ENCODE data around the gene CDC20. TPM values are rescaled to one million over a fixed set of nuclear protein-coding genes. Genes with fewer than 3 reads are reported as not detected.
A peak's percentile ranks its signal among the peaks of the same experiment; 100 is the strongest.
"Not testable (repeated sequence)": the region's sequence is repeated elsewhere in the genome, so short reads cannot be mapped to it uniquely, and the experiment has no call there.

CDC20 gene
- total RNA-seq, 2 donors from 2014 or later: 2.2 to 14.9 TPM

- Histone ChIP-seq H3K27ac (peak overlapping the region; percentile 89 to 91), H3K4me1 (replicated peaks) (peaks cover 22% of the 10 kb centered on the region), H3K4me3 (peak overlapping the region; percentile 62 to 66), H3K36me3 (peaks cover 7 to 18% of the 10 kb centered on the region in 2 donors), H3K9me3 (no peaks in the 10 kb centered on the region), H3K27me3 (replicated peaks; ENCODE audit: insufficient read depth) (no peaks in the 10 kb centered on the region)
- WGBS: 1% methylated on average over 27 of the region's 48 CpGs
- TF ChIP-seq POLR2A (IDR thresholded peaks at IDR 0.05) (peak; percentile 10), CTCF (IDR thresholded peaks at IDR 0.05) (no peak)
- intact Hi-C loops (cut with DNase I): loop anchor here (5.0 kb wide), 1 partner anchor 130 kb away; no protein-coding TSS in a partner anchor
- DNase-seq (ENCODE audit: low spot score): peak; percentile 19
Observed at GRCh38 chr1:43367026-43367903, 8.5 kb downstream of the CDC20 start.

- H3K27me3 ChIP-seq (replicated peaks; ENCODE audit: insufficient read depth): no peaks in the 10 kb centered on the region
- peaks cover 7 to 18% of the 10 kb centered on the region in 2 donors for H3K36me3 ChIP-seq
- DNase-seq (ENCODE audit: low spot score): peak; percentile 90
- peaks cover 22% of the 10 kb centered on the region for H3K4me1 ChIP-seq (replicated peaks)
- no peaks in the 10 kb centered on the region for H3K9me3 ChIP-seq
- intact Hi-C loops (cut with DNase I): loop anchor here (5.0 kb wide), 1 partner anchor 131 kb away; no protein-coding TSS in a partner anchor
- under 1% methylated on average over 57 of the region's 58 CpGs for whole genome bisulfite sequencing
- peak within 1 kb of the TSS; percentile 62 to 66 for H3K4me3 ChIP-seq
- TF ChIP-seq POLR2AphosphoS5 (IDR thresholded peaks at IDR 0.05) (peak; percentile 26), CTCF (IDR thresholded peaks at IDR 0.05) (peak in 2 of 4 experiments; percentile 29 to 40), POLR2A (IDR thresholded peaks at IDR 0.05) (peak; percentile 79)
- H3K27ac ChIP-seq: peak within 1 kb of the TSS; percentile 89 to 91
Observed at GRCh38 chr1:43367904-43368645, 9.3 kb downstream of the CDC20 start, which contains the start of gene ELOVL1. ELOVL1 (minus strand) TSS chr1:43368011; CDS start chr1:43365609, 2,402 bp downstream.

- peak overlapping the region; percentile 62 to 66 for H3K4me3 ChIP-seq
- peaks cover 7 to 13% of the 10 kb centered on the region in 2 donors for H3K36me3 ChIP-seq
- 16% methylated on average over 6 of the region's 6 CpGs for WGBS
- TF ChIP-seq CTCF (IDR thresholded peaks at IDR 0.05) (no peak), POLR2AphosphoS5 (IDR thresholded peaks at IDR 0.05) (no peak), POLR2A (IDR thresholded peaks at IDR 0.05) (no peak)
- peak overlapping the region; percentile 89 to 91 for H3K27ac ChIP-seq
- intact Hi-C loops (cut with DNase I): loop anchor here (5.0 kb wide), 1 partner anchor 131 kb away; no protein-coding TSS in a partner anchor
- no peaks in the 10 kb centered on the region for H3K9me3 ChIP-seq
- no peak for DNase-seq (ENCODE audit: low spot score)
- H3K27me3 ChIP-seq (replicated peaks; ENCODE audit: insufficient read depth): no peaks in the 10 kb centered on the region
- peaks cover 22% of the 10 kb centered on the region for H3K4me1 ChIP-seq (replicated peaks)
Observed at GRCh38 chr1:43368646-43369020, 9.9 kb downstream of the CDC20 start.

GRCh38 chr1:43369779-43370178 lies 11.0 kb downstream of the CDC20 start:
- H3K4me1 ChIP-seq (replicated peaks): peaks cover 22% of the 10 kb centered on the region

GRCh38 chr1:43370564-43370963 lies 11.8 kb downstream of the CDC20 start:
- H3K4me1 ChIP-seq (replicated peaks): peaks cover 18% of the 10 kb centered on the region
- H3K27me3 ChIP-seq (replicated peaks; ENCODE audit: insufficient read depth): no peaks in the 10 kb centered on the region
- intact Hi-C loops (cut with DNase I): no loop called here
- WGBS: 61% methylated on average over 4 of the region's 4 CpGs
- H3K36me3 ChIP-seq: no peaks in the 10 kb centered on the region
- H3K27ac ChIP-seq: no peak overlapping the region
- H3K4me3 ChIP-seq: no peak overlapping the region
- no peaks in the 10 kb centered on the region for H3K9me3 ChIP-seq
- no peak for TF ChIP-seq CTCF (IDR thresholded peaks at IDR 0.05)
- no peak for TF ChIP-seq POLR2A (IDR thresholded peaks at IDR 0.05)
- TF ChIP-seq POLR2AphosphoS5 (IDR thresholded peaks at IDR 0.05): no peak
- DNase-seq (ENCODE audit: low spot score): no peak

More at GRCh38 chr1:43369779-43370178, 11.0 kb downstream of the CDC20 start:
- DNase-seq (ENCODE audit: low spot score); H3K27me3 ChIP-seq (replicated peaks; ENCODE audit: insufficient read depth); H3K27ac ChIP-seq; H3K4me3 ChIP-seq; H3K36me3 ChIP-seq; H3K9me3 ChIP-seq: not testable (repeated sequence)
- WGBS: 93% methylated on average over 6 of the region's 6 CpGs
- intact Hi-C loops (cut with DNase I): loop anchor here (5.0 kb wide), 1 partner anchor 132 kb away; no protein-coding TSS in a partner anchor

All from prostate gland (tissue), 2 donors.